ENCODE measurements around the gene PCDH8.

PCDH8 gene

GRCh38 chr13:52811841-52812240, 36.6 kb downstream of the PCDH8 start:
- DNase-seq, result no peak

DNA sequence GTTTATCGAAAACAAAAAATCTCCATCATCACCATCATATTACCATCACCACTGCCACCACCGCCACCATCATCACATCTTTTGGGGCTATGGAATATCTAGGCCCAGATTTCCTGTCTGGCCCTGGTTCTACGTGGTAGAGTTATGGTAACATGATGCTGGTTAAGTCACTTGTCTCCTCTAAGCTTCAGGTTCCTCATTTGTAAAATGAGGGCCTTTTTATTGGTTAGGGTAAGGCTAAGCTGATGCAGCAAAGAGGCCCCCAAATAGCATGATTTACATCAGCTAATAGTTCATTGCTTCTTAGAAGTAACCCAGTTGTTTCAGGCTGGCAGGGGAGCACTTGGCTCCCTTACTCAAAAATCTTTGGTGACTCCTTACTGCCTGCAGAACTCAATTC, 37.9 kb downstream of the PCDH8 start:
- no peak for DNase-seq

DNA sequence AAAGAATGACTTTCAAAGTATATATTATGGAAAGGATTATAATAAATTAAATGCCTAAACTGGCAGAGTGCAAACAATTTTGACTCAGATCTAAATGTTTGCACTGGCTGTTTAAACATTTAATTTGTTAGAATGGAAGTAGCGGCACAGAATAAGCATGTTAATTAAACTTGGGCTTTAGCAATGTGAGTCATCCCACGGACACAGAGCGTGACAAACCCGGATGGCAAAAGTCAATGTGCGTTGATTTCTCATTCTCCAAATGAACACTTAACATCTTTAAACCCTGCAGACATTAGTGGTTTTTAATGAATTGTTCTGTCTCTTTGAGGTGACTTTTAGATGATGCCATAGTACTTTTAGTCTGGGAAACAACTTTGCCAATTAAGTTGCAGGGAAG, 38.4 kb downstream of the PCDH8 start:
- DNase-seq, result no peak

DNA sequence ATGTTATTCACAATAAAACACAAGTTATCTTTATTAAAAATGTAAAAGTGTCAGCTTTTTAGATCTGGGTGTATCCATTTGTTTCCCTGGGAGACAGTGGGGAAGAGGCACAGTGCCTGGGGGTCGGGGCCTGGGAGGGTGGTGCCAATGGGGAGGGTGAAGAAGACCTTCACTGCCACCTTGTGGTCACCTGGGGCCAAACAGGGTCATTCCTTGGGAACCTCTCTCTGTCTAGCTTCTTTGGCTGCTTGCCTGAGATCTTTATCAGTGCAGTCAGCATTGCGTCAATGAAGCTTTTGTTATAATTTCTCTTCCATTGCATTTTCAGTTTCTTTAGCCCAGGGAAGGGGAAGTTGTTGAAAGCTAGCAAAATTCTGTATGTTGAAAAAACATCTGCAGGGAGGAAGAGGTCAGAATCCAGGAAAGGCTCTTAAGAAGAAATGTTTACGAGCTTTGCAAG, 39.1 kb downstream of the PCDH8 start:
- no peak for DNase-seq

- no peak for DNase-seq
Observed at GRCh38 chr13:52808842-52809219, 39.6 kb downstream of the PCDH8 start.

GRCh38 chr13:52806029-52806428, 42.4 kb downstream of the PCDH8 start:
- DNase-seq, result no peak

DNA sequence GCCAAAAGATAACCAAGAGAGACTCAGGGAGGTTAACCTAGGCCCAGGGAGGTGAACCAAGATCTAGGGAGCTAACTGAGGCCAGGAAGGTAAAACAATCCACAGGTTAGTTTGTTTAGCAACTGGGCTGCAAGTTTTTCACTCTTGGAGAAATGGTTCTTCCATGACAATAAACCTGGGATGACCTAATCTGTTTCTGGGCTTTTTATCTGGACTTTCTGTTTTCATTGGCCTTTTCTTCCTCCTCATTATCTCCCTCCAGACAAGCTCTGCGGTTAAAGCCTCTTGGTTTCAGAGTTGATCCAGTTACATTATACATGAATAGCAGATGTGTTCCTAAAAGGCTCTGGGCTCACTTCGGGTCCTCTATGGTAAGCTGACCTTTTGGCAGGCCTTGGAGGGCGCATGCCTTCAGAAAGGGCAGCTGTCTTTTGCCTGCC, 44.2 kb downstream of the PCDH8 start:
- DNase-seq, result no peak

DNA sequence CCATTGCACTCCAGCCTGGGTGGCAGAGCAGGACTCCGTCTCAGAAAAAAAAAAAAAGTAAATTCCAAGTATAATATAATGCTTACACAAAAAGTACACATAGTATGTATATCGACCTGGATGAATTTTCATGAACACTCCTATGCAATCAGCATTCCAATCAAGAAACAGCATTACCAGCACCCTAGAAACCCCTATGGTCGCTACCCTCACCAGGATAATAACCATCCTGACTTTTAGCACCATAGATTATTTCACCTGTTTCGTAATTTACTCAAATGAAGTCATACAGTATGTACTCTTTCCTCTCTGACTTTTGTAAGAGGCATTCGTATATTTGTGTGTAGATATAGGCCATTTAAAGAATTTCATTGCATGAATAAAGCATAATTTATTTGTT, 47.6 kb downstream of the PCDH8 start:
- DNase-seq, result no peak

DNA sequence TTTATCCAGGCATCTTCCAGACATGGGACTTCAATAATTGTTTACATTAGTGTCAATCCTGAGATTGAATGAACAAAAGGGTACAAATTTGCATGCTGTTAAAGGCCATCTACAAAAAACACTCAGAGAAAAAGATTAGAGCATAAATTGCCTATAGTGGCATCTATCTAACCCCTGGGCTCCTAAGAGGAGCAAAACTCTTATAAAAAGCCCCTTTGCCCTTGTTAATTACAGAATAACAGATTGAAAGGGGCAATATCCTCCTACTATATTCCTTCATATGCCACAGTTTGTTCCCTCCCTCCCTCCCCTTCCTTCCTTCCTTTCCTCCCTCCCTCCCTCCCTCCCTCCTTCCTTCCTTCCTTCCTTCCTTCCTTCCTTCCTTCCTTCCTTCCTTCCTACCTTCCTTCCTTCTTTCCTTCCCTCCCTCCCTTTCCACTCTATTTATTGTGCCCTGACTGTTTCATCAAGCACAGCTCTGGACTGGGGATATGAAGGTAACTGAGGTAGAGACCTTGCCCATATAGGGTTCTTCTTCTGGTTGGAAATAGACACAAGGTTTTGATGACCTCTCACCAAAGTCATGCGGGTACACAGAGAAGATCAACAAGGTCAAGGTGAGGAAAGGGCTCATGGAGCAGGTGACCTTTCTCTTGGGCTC, 49.5 kb downstream of the PCDH8 start:
- no peak for DNase-seq

- no peak for DNase-seq
Observed at GRCh38 chr13:52797176-52797575, 51.3 kb downstream of the PCDH8 start.

- DNase-seq, result no peak
Observed at GRCh38 chr13:52794589-52794988, 53.9 kb downstream of the PCDH8 start.

DNA sequence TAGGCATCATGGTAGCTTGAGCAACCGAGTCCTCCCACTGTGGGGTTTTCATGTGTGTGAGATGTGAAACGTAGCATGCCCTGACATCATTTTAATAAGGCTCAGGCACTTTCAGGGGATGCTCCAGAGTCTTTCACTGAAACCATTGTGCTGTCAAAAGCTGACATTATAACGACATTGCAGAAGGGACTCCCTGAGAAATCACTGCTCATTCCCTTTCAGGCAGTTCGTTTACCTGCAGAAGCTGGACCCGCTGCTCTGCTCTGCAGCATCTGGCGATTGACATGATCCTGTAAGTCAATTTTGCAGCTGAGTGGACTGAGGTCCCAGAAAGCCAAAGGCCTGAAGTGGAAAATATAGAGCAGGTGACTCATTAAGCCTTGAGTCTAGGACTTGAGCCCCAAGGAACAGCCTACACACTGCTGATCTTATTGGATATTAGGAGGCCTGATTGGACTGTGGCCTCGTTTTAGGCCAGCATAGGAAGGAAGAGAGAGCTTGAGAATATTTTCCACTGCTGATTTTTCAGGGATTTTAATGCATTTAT, 54.9 kb downstream of the PCDH8 start:
- no peak for DNase-seq

All from activated effector memory CD4-positive, alpha-beta T cell treated with anti-CD3 and anti-CD28 coated beads, Interleukin-2, amount 50 U/mL, for 16 hours (primary cell).